GM21786 (cell line): ENCODE results near the gene EFHD1.
"Not testable (repeated sequence)": the region's sequence is repeated elsewhere in the genome, so short reads cannot be mapped to it uniquely, and the experiment has no call there.

Experiments
- ATAC-seq: cut with Tn5 transposase; IDR thresholded peaks from one replicate; pipeline ENCODE4 v1.9.1; 2021; ENCODE audit not compliant: unreplicated experiment

EFHD1 gene

DNA sequence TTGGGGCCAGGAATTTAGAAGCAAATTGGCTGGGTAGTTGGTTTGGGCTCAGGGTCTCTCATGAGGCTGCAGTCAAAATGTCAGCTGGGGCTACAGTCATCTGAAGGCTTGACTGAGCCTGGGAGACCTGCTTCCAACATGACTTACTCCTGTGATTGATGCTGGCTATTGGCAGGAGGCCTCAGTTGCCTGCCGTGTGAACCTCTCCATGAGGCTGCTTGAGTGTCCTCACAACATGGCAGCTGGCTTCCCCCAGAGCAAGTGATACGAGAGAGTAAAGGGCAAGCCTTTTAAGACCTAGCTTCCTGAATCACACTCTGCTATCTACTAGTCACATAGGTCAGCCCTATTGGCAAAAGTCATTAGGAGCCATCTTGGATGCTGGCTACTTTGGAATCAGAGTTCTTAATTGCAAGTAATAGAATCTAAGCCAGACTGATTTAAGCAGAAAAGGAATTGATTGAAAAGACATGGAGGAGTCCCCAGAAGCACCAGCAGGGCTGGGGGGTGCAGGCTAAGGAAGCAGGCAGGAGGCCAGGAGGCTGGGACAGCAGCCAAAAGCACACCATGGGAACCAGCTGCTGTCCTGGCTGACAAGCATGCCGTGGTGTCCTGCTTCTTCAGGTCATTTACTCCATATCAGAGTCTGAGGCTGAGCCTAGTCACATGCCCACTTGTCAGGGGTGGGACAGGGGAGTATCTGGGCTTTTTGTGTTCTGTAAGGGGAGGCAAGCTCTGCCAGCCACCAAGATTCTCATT is 55.9 kb downstream of the EFHD1 start:
- ATAC-seq: no peak

DNA sequence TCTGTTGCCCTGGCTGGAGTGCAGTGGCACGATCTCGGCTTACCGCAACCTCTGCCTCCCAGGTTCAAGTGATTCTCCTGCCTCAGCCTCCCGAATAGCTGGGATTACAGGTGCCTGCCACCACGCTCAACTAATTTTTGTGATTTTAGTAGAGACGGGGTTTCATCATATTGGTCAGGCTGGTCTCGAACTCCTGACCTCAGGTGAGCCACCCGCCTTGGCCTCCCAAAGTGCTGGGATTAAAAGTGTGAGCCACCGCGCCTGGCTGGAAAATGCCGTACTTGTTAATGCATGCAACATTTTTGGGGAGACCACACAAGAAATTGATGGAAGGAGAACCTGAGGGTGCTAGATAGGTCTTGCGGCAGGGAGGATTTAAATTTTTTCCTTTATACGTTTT is 57.7 kb downstream of the EFHD1 start:
- ATAC-seq: not testable (repeated sequence)

DNA sequence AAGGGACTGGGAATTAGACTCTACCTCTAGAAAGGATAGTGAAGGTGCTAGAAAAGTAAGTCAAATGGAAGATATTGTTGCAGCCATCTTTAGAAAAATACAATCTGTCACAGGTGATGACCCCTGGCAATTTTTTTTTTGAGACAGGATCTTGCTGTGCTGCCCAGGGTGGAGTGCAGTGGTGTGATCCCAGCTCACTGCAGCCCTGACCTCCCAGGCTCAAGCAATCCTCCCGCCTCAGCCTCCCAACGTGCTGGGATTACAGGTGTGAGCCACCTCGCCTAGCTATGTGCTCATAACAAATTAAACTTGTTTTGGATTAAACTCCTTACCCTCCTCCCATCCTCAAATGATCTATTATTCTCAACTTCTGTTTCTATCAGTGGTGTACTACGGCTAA is 59.9 kb downstream of the EFHD1 start:
- no peak for ATAC-seq

DNA sequence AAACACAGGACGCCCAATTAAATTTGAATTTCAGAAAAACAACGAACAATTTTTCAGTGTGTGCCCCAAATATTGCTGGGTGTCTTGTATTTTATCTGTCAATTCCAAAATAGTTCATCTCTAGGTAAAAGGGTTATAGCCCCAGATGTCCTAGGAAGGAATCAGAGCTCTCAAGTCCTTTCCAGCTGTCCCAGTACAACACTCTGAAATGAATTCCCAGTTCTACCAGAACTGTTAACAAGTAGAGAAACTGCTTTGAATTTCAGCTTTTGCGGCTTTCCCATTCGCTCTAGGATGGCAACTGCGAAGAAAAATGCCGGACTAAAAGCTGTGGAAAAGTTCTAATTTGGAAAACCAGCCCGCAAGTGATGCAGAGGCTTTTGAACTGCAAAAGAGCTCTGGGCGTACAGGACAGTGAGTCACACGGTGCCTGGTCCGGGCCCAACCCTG is 63.2 kb downstream of the EFHD1 start:
- no peak for ATAC-seq

DNA sequence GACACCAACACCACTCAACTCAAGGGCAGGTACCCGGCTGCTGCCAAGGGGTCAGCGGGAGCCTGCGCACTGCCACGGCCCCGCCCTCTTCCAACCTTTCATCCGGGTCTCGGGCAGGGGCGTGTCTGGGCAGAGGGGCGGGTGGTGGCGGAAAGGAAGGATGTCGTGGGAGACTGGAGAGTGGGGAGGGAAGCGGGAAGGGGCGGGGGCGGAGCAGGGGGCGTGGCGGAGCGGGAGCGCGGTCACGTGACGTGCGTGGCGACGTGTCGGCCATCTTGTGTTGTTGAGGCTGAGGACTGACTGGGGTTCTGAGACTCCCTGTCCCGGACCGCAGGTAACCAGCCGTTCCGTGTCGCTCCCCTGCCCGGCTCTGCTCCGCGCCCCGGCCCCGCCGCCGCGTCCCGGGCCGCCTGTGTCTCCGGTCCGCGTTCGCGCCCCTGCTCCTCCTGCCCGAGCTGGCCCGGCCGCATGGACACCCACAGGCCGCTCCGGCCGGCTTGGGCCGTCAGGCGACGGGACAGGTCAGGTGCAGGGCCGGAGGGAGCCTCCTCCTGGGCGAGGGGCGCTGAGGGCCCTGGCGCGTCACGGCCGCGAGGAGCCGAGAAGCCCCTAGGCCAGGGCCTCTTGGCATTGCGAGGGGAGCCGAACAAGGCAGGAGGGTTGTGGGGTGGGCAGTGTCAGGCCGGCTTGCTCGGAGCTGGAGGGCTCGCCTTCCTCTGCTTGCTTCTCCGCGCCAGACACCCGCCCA is 63.8 kb downstream of the EFHD1 start, which contains the start of gene GIGYF2:
Gene GIGYF2 (plus strand): TSS at position 273 of the 748 bp plus-strand sequence. CDS start 37,867 bp downstream, outside the sequence.
- peak; percentile 76 for ATAC-seq

DNA sequence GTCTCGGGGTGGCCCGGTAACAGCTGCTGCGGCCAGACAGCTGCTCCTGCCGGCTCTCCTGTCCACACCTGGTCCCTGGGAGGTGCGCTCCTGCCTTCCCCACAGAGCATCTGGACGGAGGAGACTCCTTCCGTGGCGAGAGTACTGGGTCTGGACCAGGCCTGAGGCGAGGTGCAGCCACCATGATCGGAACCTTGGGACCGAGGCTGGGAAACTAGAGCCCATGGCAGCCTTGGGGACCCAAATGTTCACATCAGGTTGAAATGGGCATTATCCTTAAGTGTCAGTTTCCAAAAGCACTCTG is 64.4 kb downstream of the EFHD1 start:
- ATAC-seq: no peak

DNA sequence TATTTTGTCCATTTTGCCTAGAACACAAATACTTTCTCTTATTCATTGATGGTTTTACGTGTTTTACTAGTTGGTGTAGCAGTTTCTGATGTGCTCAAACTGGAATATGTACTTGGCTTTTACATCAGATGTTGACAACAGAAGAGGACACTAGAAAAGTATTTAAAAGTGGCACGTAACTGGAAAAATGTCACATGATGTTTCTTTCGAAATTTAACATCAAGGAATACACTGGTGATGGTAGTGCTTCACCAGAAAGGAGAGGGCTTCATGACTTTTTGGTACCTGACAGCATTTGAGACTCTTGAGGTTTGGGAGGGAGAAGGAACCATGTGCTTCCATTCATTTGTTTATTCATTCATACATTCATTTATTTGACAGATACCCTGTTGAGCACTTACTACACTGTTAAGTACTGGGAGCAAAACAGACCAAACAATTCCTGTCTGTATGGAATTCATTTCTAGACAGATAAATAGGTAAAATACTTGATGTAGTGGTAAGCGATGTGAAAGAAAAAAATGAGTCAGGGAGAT is 65.2 kb downstream of the EFHD1 start:
- no peak for ATAC-seq

DNA sequence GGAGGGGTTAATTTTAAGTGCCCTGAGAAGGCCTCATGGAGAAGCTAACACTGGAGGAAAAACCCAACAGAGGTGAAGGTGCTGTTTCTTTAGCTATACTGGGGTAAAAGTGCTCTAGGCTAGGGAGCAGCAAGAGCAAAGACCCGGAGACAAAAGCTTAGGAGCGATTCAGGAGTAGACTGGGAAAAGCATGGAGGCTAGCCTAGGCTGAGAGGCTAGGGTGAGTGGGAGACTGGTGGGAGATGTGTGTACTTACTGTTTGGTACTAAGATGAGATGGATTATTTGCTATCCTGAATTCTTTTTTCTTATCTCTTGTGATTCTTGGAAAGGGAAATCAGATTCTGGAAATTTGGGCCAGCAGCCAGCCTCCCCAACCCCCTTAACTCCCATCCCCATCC is 65.7 kb downstream of the EFHD1 start:
- ATAC-seq: no peak

DNA sequence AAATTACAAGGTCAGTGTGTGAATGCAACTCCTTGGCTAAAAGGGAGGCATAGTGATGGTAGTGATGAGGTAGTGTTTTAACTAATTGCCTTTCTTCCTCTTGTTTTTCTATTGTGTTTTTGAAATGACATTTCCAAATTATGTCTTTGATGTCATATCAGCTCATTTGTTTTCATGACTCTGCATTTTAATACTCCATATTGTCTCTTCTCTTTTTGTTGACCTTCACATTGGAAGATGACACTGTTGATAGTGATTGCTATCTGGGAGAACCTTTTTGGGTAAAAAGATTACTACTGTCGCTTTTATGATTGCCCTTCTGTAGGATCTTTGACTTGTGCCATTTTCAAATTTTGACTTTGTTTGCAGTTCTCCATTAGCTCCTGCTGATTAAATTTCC is 66.8 kb downstream of the EFHD1 start:
- no peak for ATAC-seq

DNA sequence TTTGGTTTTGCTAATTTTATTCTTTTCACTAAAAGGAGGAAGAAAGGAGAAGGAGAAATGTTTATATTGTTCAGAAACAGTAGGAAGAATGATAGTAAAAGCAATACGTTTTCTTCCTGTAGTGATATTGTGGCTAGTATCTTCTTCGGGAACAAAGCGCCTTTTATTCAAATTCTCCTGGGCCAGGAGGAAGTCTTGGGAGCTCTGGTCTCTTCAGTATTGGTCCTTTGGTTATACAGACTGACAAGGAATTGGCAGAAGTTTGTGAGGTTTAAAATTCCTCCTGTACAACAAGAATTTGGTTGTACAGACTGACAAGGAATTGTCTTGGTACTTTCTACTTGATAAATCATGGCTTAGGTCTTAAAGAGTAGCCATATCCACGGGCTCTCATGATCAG is 73.7 kb downstream of the EFHD1 start:
- no peak for ATAC-seq

DNA sequence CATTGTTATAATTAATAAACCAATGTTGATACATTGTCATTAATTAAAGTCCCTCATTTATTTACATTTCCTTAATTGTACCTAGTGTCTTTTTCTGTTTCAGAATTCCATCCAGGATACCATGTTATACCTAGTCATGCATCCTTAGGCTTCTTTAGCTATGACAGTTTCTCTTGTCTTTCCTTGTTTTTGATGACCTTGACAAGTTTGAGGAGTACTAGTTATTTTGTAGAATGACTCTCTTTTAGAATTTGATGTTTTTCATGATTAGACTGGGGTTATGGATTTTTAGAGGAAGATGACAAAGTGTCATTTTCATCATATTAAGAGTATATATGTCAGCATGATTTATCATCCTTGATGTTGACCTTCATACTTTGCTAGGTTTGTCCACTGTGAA is 80.1 kb downstream of the EFHD1 start:
- no peak for ATAC-seq

DNA sequence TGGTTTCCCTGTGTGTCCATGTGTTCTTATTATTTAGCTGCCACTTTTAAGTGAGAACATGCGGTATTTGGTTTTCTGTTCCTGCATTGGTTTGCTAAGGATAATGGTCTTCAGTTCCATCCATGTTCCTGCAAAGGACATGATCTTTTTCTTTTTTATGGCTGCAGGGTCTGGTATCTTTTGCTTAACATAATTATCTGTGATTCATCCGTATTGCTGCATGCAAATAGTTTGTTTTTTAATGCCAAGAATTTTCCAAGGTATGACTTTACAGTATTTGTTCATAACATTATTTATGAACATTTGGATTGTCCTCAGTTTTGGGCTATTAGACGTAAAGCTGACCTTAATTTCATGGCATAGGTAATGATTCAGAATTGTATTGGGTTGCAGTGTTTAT is 81.6 kb downstream of the EFHD1 start:
- ATAC-seq: no peak

DNA sequence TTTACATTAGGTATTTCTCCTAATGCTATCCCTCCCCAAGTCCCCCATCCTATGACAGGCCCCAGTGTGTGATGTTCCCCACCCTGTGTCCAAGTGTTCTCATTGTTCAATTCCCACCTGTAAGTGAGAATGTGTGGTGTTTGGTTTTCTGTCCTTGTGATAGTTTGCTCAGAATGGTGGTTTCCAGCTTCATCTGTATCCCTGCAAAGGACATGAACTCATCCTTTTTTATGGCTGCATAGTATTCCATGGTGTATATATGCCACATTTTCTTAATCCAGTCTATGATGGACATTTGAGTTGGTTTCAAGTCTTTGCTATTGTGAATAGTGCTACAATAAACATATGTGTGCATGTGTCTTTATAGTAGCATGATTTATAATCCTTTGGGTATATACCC is 86.7 kb downstream of the EFHD1 start:
- not testable (repeated sequence) for ATAC-seq

DNA sequence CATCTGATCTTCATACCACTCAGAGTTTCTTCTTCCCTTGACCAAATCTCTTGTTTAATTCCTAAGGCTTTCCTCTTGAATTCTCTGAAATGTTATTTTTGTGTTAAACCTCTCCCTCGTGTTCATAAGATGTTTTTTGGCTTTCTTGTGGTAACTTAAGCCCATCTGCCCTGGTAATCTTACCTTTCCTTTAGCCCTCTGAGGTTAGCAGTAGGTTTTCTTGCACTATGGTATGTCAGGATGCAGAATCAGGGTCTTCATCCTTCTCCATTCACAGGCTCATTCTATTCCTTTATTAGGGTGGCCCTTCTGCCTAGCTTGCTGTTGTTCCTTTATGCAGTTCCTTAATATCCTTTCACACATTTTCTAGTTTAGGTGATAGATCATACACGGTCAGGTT is 87.9 kb downstream of the EFHD1 start:
- ATAC-seq: no peak

DNA sequence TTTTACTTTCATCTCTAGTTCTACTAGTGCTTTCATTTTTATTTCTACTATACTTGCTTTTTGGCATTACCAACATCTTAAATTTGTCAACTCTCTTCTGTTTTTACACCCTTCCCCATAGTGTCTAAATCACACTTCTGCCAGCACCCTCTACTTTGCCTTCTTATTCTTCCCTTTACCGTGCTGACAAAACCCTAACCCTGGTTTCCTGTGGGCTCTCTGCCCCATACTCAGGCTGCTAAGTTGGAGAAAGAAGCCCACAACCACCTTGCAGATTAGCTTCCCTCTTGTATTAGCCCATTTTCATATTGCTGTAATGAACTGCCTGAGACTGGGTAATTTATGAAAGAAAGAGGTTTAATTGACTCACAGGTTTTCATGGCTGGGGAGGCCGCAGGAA is 88.5 kb downstream of the EFHD1 start:
- ATAC-seq: no peak

DNA sequence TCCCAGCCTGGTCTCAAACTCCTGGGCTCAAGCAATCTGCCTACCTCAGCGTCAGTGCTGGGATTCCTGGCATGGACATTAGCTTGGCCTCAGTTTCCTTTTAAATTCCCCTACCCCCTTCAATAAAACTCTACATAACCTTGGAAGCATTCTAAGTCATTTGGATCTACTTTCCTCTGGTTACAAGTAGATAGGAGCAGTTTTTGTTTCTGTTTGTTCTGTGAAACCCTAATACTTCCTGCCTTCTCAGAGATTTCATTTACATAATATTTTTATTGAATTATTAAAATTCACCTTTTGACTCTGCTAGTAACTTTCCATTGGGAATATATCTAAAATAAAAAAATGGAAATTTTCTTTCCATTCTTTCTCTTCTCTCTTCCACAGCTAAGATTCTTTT is 89.6 kb downstream of the EFHD1 start:
- ATAC-seq: no peak

DNA sequence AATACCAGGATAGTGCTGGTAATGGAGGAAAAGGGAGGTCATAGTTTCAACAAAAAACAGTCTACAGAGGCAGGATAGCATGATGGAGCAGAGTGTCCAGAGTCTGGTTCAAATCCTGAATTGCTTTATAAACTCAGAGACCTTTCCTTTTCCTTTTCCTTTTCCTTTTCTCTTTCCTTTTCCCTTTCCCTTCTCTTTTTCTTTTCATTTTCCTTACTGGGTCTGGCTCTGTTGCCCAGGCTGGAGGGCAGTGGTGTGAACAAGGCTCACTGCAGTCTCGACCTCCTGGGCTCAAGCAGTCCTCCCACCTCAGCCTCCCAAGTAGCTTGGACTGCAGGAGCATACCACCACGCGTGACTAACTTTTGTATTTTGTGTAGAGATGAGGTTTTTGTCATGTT is 95.4 kb downstream of the EFHD1 start:
- no peak for ATAC-seq

DNA sequence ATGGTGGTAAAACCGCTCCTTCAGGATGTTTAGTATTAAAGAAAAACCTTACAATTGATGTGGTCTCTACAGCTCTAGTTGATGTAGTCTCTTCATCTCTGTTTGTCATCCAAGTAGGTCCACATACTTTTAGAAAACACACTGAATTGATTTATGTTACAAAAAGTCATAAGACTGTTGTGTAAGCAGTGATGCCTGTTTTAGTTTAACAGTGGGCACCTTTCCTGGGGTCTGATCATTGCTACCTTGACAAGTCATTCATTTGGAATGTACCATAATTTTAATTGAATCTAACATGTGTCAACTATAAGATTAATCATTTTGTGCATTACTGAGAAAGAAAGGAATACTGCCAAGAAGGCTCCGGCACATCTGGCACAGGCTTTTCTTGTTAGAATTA is 98.1 kb downstream of the EFHD1 start:
- no peak for ATAC-seq
